ENCODE data around the gene TAS1R3.

The TAS1R3 gene

GRCh38 chr1:1324524-1325287 is 6.4 kb upstream of the TAS1R3 start, which contains the start of the genes CPTP and INTS11:
Gene CPTP, plus strand, starts transcription at chr1:1324802. Its CDS starts 2,109 bp downstream, at chr1:1326911.
Gene INTS11, minus strand, starts transcription at chr1:1324660. Its CDS starts 52 bp downstream, at chr1:1324608.
- DNase-seq: peak; percentile 95

DNA sequence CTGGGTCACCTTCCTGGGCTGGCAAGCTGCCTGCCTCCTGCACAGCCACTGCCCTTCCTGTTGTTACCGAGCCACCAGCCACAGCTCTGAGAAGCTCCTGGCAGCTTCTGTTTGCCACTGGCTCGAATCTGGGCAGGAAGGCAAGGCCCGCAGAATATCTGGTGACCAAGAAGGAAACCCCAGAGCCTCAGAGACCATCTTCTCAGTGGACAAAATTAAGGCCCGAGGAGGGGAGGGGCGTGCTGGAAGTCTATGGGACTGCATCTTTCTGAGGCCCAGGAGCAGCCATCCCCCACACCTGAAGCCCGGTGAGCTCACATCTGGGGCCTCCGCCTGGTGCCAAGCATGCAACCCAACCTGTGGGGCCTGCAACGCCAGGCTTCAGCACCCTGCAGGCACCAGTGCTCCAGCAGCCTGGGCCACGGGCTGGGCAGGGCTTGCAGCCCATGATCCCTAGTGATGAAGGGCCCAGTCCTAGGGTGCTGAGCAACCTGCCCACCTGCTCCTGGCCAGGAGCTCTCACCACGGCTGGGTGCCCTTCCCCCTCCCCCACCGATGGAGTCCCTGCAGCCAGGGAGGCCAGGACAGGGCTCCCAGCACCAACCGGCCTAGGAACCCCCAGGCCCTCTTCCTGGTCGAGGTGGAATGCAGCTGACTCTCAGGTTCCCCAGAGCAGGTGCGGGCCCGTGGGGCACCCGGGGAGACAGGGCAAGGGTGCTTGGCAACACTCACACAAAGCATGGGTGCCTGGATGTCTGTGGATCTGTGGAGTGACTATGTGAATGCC is 5.6 kb upstream of the TAS1R3 start:
- no peak for DNase-seq

DNA sequence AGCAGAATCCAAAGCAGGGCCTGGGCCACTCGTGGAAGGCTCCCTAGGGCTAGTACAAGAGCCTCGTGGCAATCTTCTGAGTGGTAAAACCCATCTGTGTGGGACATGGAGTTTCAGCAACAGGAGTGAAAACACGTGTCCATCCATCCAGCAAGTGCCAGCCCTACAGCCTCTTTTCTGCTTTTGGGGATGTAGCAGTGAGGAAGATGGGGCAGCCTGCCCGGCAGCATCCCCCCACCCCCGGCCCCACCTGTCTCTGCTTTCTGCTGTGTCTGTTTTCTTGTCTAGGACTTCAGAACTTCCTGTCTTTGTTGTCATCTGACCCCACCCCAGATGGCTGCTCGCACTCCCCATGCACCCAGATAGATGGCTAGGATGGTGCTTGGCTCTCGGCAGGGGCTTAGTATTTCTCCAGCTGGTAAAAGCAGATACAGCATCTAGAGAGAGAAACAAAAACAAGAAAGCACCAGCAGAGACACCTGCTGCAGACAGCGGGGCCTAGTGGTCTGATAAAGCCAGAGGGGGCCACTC is 4.9 kb upstream of the TAS1R3 start:
- DNase-seq: no peak

- DNase-seq: no peak
Measured at GRCh38 chr1:1327291-1327690, 3.8 kb upstream of the TAS1R3 start.

DNA sequence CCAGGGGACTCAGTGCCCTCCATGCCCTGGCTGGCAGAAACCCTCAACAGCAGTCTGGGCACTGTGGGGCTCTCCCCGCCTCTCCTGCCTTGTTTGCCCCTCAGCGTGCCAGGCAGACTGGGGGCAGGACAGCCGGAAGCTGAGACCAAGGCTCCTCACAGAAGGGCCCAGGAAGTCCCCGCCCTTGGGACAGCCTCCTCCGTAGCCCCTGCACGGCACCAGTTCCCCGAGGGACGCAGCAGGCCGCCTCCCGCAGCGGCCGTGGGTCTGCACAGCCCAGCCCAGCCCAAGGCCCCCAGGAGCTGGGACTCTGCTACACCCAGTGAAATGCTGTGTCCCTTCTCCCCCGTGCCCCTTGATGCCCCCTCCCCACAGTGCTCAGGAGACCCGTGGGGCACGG is 2.8 kb upstream of the TAS1R3 start:
- DNase-seq: no peak

DNA sequence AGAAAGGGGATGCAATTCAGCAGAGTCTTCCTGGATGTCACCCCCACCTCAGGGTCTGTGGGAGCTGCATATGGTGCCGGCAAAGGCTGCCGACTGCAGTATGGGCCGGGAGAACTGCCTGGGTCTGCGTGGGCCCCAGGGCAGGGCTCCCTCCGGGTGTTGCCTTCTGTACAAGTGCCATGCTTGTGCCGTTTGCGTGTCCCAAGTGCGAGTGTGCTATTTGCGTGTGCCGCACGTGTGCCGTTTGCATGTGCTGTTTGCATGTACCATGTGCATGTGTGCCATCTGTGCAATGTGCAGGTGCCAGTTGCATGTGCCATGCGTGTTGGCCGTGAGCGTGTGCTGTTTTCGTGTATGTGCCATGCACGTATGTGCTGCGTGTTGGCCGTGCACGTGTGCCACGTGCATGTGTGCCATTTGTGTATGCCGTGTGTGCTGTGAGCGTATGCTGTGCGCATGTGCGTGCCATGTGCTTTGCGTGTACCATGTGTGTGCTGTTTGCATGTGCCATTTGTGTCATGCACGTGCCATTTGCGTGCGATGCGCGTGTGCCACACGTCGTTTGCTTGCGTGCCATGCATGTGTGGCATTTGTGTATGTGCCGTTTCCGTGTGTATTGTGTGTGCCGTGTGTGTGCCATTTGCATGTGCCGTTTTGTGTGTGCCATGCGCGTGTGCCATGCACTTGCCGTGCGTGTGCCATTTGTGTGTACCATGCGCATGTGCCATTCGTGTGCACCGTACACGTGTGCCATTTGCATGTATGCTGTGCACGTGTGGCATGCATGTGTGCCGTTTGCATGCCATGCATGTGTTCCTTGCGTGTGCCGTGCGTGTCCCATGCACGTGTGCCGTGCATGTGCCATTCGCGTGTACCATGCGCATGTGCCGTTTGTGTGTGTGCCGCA is 1.5 kb upstream of the TAS1R3 start:
- DNase-seq: no peak

DNA sequence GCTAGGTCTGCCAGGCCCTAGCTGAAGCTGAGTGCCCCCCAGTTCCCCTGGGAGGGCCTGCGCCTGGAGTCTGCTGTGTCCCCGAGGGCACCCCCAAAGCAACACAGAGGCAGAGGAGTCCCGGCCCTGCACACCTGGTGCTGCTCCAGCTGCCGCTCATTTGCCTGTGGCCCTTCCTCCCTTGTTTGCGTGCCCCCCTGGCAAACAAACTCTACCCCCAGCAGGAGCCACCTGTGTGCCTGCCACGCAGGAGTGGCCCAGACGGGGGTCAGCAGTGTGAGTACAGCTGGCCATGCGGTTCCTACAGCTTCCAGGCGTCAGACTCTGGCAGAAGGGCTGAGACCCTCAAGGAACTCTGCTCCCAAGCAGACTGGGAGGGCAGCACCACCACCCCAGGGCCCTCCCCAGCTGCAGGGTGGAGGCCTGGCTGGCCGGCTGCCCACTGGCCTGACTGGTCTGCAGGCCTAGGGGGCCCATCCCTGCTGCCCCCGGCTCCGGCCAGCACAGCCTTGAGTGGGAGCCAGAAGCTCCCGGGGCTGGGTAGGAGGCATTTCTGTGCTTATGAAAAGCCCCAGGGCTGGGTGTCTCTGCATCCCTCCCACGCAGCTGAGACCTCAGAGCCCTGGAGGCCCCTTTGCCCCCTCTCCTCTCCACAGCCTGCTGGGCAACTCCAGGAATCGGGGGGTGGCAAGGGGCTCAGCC is 563 bp upstream of the TAS1R3 start:
- no peak for DNase-seq

GRCh38 chr1:1332031-1332755 is 1.1 kb downstream of the TAS1R3 start:
- DNase-seq: no peak

- DNase-seq: no peak
Measured at GRCh38 chr1:1332774-1333480, 1.8 kb downstream of the TAS1R3 start.

GRCh38 chr1:1333551-1334241 is 2.6 kb downstream of the TAS1R3 start:
- DNase-seq: no peak

- DNase-seq: no peak
Measured at GRCh38 chr1:1334835-1335234, 3.8 kb downstream of the TAS1R3 start.

DNA sequence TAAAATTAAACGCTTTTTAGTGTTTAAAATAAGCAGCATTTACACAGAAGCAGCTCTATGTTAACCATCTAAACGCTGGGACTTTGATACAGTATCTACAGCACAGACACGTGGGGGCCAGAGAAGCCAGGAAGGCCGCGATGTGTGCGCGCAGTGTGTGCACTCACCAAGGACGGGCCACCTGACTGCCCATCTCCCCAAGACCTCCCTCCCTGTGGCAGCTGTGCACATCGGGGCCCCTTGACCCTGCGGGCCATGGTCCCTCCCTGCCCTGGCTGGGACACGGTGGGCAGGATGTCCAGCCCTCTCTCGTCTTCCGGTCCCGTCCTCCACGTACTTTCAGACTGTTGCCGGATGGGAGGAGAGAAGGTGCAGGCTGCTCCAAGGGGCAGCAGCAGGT is 4.2 kb downstream of the TAS1R3 start:
- DNase-seq: no peak

DNA sequence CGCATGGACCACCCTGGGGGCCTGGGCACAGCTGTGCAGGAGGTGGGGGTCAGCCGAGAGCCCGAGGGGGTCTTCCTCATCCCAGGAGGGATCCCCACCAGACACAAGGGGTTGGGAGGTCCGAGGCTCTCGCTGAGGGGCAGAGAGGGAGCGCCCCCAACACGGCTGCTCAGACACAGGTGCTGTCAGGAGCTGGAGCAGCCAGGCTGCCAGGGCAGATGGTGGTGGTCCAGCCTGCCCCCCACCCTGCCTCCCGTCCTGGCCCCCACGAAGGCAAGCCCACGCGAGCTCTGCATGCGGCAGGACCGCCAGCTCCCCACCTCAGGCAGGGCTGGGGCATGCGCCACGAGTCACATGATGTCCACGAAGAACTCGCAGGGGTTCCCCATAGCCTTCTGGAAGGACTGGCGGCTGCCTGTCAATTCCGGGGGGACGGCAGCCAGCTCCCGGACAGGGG is 4.7 kb downstream of the TAS1R3 start:
- DNase-seq: no peak

DNA sequence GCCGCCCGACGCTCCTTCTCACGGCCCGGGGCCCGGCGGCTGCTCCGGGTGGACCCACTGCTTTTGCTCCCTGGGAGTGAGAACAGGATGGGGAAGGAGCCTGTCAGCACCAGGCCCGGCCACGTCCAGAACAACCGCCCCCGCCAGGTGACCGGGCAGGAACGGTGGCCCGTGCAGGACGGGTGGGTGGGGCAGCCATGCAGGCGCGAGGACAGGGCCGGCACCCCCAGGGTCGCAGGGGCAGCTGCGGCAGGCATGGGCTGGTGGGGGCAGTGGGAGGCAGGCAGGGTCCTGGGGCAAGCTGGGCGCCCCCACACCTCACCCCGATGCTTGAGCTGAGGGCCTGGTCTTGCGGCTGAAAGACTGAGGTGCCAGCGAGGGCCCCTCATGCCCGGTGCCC is 5.4 kb downstream of the TAS1R3 start:
- DNase-seq: no peak

- DNase-seq: no peak
Measured at GRCh38 chr1:1336931-1337792, 6.1 kb downstream of the TAS1R3 start.

- DNase-seq: no peak
Measured at GRCh38 chr1:1337793-1338147, 6.7 kb downstream of the TAS1R3 start.

DNA sequence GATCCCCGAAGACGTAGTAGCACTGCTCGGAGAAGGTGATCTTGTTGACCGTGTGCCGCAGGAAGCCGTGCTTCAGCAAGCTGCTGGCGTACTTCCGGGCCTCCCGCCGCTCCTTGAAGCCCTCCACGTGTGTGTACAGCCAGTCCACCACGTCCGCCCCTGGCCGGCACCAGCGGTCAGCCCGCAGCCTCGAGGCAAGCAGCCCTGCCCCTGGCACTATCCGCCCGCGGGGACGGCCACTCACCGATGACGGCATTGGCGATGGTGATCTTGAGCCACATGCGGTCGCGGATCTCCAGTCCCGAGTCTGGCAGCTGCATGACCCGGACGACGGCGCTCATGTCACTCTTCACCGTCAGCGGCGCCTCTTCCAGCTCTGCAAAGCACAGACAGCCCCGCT is 7.2 kb downstream of the TAS1R3 start:
- DNase-seq: no peak

- DNase-seq: no peak
Measured at GRCh38 chr1:1340185-1340584, 9.1 kb downstream of the TAS1R3 start.
